GM18511 (cell line): ENCODE measurements around the gene PRKCSH.
"Not testable (repeated sequence)": the region's sequence is repeated elsewhere in the genome, so short reads cannot be mapped to it uniquely, and the experiment has no call there.

Experiments
- ATAC-seq: cut with Tn5 transposase; IDR thresholded peaks from one replicate; pipeline ENCODE4 v1.9.1; 2021; ENCODE audit warnings: mild to moderate bottlenecking, moderate library complexity; ENCODE audit not compliant: unreplicated experiment

The PRKCSH gene

DNA sequence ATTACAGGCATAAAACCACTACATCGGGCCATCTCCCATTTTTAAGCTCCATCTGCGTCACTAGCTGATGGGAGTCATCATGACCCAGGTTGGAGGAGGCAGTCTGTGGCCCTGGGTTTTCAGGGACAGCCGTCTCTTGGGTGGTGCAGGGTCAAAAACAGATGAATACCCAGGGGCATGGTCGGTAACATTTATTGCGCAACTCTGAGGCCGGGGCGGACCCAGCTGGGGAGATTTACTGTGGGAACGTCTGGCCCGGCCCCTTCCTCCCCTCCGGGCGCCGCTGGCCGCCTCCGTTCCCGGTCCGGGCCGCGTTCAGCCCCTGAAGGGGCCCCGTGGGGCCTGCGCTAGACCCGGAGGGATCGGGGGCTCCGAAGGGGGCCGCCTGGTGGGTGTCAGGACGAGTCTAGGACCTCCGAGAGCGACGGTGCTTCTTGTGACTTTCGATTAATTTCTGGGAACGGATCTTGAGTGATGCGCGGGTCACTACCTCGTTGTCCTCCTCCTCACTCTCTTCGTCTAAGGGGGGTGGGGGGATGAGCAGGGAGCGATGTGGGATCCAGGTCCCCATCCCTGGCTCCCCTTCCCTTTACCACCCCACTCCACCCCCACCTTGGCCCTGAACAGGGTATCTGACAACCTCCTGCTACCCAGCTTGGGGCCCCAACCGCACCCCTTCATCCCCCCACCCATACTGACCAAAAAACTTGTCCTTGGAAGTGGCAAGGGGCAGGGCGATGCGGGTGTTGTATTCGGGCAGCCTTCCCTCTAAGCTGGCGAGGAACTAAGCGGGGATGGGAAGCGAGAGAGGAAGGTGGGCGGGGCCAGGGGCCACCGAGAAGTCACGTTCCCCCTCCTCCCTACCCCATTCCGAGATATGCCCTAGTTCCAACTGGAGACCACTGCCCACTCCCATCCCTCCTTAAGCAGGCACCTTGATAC lies 14.7 kb upstream of the PRKCSH start:
- no peak for ATAC-seq

- peak; percentile 42 for ATAC-seq
These were observed 13.9 kb upstream of the PRKCSH start for GRCh38 chr19:11421371-11422098.

- peak; percentile 62 for ATAC-seq
These were observed 13.0 kb upstream of the PRKCSH start for GRCh38 chr19:11422163-11423065.

DNA sequence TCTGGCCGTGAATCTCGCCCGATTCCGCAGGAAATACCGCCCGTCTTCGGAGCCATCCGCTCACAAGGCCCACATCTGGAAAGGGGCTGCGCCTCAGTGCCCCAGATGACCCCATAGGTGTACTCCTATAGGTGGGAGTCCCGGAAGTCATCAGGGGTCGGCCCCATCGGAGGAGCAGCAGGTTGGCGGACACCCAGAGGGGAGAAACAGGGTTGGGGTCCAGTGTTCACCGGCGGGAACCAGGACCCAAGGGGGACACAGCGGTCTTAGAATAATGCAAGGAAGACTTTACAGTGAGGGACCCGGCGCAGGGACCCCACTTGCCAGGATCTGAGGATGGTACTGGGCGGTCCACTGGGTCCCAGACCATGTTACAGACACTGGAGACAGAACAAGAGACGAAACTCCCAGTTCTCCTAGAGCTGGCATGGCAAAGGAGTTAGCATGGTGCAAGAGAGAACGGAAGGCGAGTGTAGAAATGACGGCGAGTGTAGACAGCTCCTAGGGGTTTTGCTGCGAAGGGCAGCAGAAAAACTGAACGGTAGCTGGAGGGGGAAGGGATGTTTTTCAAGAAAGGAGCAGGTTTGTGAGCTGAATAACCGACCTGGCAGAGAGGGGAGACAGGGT lies 12.2 kb upstream of the PRKCSH start:
- ATAC-seq = no peak

- ATAC-seq = no peak
These were observed 11.6 kb upstream of the PRKCSH start for GRCh38 chr19:11423791-11424181.

GRCh38 chr19:11425719-11426457 lies 9.5 kb upstream of the PRKCSH start:
- no peak for ATAC-seq

- ATAC-seq = no peak
These were observed 8.8 kb upstream of the PRKCSH start for GRCh38 chr19:11426656-11427055.

GRCh38 chr19:11433526-11433925 lies 1.9 kb upstream of the PRKCSH start:
- not testable (repeated sequence) for ATAC-seq

- ATAC-seq = peak; percentile 18
These were observed 755 bp upstream of the PRKCSH start for GRCh38 chr19:11434703-11435056.

- no peak for ATAC-seq
These were observed 438 bp downstream of the PRKCSH start for GRCh38 chr19:11435833-11436313.

GRCh38 chr19:11437955-11438354 lies 2.5 kb downstream of the PRKCSH start:
- no peak for ATAC-seq

DNA sequence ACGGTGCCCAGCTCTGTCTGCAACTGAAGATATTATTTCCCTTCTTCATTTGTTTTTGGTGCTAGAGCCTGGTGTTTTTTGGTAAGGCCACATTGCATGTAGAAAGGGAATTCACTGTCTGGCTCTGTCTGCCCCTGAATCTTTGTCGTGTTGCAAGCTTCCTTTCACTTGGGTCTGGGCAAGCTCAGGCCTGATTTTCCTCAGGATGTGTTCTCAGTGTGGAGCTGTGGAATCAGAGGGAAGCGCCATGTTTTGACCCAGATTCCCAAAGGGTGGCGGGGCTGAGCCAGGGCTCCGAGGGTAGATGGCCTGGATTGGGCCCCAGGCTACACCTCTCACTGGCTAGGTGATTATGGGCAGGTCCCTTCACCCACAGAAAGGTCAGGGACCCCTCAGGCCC lies 8.6 kb downstream of the PRKCSH start:
- ATAC-seq = no peak

GRCh38 chr19:11445141-11445540 lies 9.7 kb downstream of the PRKCSH start:
- ATAC-seq = no peak

GRCh38 chr19:11446271-11446651 lies 10.8 kb downstream of the PRKCSH start:
- no peak for ATAC-seq

DNA sequence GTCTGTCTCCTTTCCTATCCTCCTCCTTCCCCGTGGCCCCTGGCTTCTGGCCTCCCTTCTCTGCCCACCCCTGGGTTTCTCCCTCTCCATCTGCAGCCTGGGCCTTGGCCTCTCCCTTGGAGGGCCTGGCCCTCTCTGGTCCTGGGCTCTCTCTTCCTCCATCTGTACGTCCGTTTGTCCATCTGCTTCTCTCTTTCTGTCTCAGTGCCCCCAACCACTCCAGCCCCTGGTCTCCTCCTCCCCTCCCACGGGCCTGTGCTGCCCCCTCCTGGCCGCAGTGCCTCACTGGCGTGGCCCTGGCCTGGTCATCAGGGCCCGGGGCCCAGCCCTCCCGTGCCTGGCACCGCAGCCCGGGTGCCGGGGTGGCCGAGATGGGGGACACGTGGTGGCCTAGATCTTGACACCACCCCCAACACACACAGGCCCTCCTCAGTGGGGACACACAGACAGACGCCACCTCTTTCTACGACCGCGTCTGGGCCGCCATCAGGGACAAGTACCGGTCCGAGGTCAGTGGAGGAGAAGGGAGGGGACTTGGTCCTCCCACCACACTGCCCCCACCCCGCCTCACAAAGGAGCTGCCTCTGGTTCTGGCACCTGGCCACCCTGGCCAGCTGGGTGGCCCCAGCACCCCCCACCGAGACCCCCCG lies 11.3 kb downstream of the PRKCSH start:
- no peak for ATAC-seq

GRCh38 chr19:11447347-11448262 lies 12.2 kb downstream of the PRKCSH start:
- no peak for ATAC-seq

GRCh38 chr19:11448410-11448809 lies 13.0 kb downstream of the PRKCSH start:
- no peak for ATAC-seq

GRCh38 chr19:11448923-11449554 lies 13.6 kb downstream of the PRKCSH start:
- ATAC-seq = no peak
